Mucosa of descending colon (tissue), 3 donors: ENCODE measurements around the gene PRKACG. TPM values are rescaled to one million over a fixed set of nuclear protein-coding genes. Genes with fewer than 3 reads are reported as not detected.
"Not testable (repeated sequence)": the region's sequence is repeated elsewhere in the genome, so short reads cannot be mapped to it uniquely, and the experiment has no call there.

Source experiments
- ATAC-seq: fragments of 200-7000 bp; cut with Tn5 transposase; one replicate; pipeline ENCODE4 v1.9.1; 2020; ENCODE audit warnings: mild to moderate bottlenecking, moderate library complexity
- DNase-seq, 3 donors: peaks; one replicate each; pipeline ENCODE4 v3.0.0-alpha.2; 2020
- H3K36me3 ChIP-seq: fragments of 200-600 bp; one replicate; pipeline ENCODE4 v1.8.0; 2021; ENCODE audit warnings: low read depth, mild to moderate bottlenecking
- H3K4me1 ChIP-seq: fragments of 200-600 bp; one replicate; pipeline ENCODE4 v1.8.0; 2021; ENCODE audit warnings: low read depth, mild to moderate bottlenecking
- H3K4me3 ChIP-seq: fragments of 200-600 bp; one replicate; pipeline ENCODE4 v1.8.0; 2021; ENCODE audit warnings: mild to moderate bottlenecking
- H3K9me3 ChIP-seq: fragments of 200-600 bp; one replicate; pipeline ENCODE4 v1.8.0; 2021; ENCODE audit warnings: mild to moderate bottlenecking
- intact Hi-C, 2 donors: fragments of 100-400 bp; cut with DNase I in 1 of 2; cut with micrococcal nuclease in 1 of 2; formaldehyde crosslinking; loops; one replicate each; pipeline versions ENCODE4 v1.11.0 to v1.11.1; 2022; cut with DNase I, micrococcal nuclease
- total RNA-seq, 3 donors: library from RNA; stranded (reverse); fragmentation: NEBNext Ultra II Directional in 2 of 3; extraction: Animal tissue kit (Norgen Biotek cat#: 25700) in 2 of 3; gene quantifications; one replicate each; pipeline versions ENCODE4 v1.2.1 to v1.2.4, GENCODE V29; 2021 to 2023
- TF ChIP-seq, protein P1 (sequence below): fragments of 200-600 bp; IDR thresholded peaks from one replicate; pipeline ENCODE4 v1.8.0; 2022; ENCODE audit warnings: antibody characterized with exemption, mild to moderate bottlenecking
- donor health status: DM: no; HTN: no; CAD: no; lungs with moderate emphysema.
- donor health status: DM: no; HTN: no; CAD: no.
- donor health status: DM: no; HTN: yes; CAD: no.

Gene PRKACG
- total RNA-seq, 3 donors from 2014 or later = not detected

- TF ChIP-seq, protein P1, sequence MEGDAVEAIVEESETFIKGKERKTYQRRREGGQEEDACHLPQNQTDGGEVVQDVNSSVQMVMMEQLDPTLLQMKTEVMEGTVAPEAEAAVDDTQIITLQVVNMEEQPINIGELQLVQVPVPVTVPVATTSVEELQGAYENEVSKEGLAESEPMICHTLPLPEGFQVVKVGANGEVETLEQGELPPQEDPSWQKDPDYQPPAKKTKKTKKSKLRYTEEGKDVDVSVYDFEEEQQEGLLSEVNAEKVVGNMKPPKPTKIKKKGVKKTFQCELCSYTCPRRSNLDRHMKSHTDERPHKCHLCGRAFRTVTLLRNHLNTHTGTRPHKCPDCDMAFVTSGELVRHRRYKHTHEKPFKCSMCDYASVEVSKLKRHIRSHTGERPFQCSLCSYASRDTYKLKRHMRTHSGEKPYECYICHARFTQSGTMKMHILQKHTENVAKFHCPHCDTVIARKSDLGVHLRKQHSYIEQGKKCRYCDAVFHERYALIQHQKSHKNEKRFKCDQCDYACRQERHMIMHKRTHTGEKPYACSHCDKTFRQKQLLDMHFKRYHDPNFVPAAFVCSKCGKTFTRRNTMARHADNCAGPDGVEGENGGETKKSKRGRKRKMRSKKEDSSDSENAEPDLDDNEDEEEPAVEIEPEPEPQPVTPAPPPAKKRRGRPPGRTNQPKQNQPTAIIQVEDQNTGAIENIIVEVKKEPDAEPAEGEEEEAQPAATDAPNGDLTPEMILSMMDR = no peak
- Histone ChIP-seq H3K4me3 (no peak overlapping the region), H3K4me1 (no peaks in the 10 kb centered on the region), H3K36me3 (no peaks in the 10 kb centered on the region), H3K9me3 (no peaks in the 10 kb centered on the region)
- intact Hi-C loops = no loop called here
- DNase-seq = no peak
- ATAC-seq = no peak
Observed at GRCh38 chr9:68995776-68996175, 18.1 kb downstream of the PRKACG start.

DNA sequence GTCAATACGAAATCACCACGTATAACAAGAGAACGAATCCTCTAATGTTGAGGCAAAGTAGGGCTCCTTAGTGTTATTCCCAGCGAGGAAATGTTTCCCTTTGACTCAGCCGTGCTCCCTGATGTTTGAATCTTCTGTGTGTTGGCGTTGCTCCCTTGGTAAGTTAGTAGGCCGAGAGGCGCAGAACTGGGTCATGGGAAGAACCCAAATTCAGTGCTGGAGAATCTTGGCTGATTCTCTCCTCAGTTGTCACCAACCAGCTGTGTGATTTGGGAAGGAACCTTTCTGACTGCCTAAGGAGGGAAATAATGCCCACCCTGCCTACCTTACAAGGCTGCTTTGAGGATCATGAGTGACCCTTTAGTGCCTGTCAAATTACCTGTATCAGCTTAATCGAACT lies 22.5 kb downstream of the PRKACG start:
- H3K36me3 ChIP-seq = no peaks in the 10 kb centered on the region
- ATAC-seq (no peak), DNase-seq (no peak)
- intact Hi-C loops = no loop called here
- H3K4me3 ChIP-seq = no peak overlapping the region
- H3K9me3 ChIP-seq = no peaks in the 10 kb centered on the region
- H3K4me1 ChIP-seq = no peaks in the 10 kb centered on the region
- TF ChIP-seq, protein P1 = no peak

- intact Hi-C loops, H3K4me3 ChIP-seq, DNase-seq, H3K36me3 ChIP-seq, ATAC-seq, H3K9me3 ChIP-seq: not testable (repeated sequence)
- H3K4me1 ChIP-seq = peaks cover 18% of the 10 kb centered on the region
Observed at GRCh38 chr9:68986949-68987348, 27.0 kb downstream of the PRKACG start.

- intact Hi-C loops = no loop called here
- no peaks in the 10 kb centered on the region for H3K9me3 ChIP-seq
- no peak for DNase-seq
- TF ChIP-seq, protein P1 = no peak
- H3K4me3 ChIP-seq = no peak overlapping the region
- H3K36me3 ChIP-seq = no peaks in the 10 kb centered on the region
- H3K4me1 ChIP-seq = peaks cover 34% of the 10 kb centered on the region
- no peak for ATAC-seq
Observed at GRCh38 chr9:68983522-68984424, 30.1 kb downstream of the PRKACG start.

DNA sequence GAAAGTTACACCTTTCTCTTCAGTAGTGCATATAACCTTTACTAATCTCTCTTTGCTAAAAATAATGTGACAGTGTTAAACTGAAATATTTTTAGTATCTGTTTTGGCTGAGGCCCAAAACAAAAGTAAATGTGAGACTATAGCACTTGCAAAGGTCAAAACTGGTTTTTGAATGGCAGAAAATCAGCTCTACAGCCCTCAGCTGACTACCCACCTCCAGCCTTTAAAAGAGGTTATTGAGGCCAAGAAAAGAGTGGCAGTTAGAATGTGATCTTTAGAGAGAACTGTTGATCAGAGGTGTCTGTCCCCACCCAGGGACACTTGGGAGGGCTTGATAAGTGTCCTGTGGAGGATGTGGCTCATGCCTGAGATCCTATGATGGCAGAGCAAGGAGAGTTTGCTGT lies 30.9 kb downstream of the PRKACG start:
- H3K36me3 ChIP-seq = no peaks in the 10 kb centered on the region
- DNase-seq (no peak), ATAC-seq (no peak)
- no peaks in the 10 kb centered on the region for H3K9me3 ChIP-seq
- TF ChIP-seq, protein P1 = no peak
- H3K4me1 ChIP-seq = peaks cover 34% of the 10 kb centered on the region
- no peak overlapping the region for H3K4me3 ChIP-seq
- intact Hi-C loops = no loop called here

GRCh38 chr9:68981789-68982188 lies 32.1 kb downstream of the PRKACG start:
- no peak overlapping the region for H3K4me3 ChIP-seq
- no peaks in the 10 kb centered on the region for H3K9me3 ChIP-seq
- TF ChIP-seq, protein P1 = no peak
- DNase-seq = peak in 2 of 3 donors; percentile 31 to 46
- intact Hi-C loops = no loop called here
- peaks cover 34% of the 10 kb centered on the region for H3K4me1 ChIP-seq
- no peaks in the 10 kb centered on the region for H3K36me3 ChIP-seq
- peak; percentile 88 for ATAC-seq
